Mammary epithelial cell (primary cell): ENCODE data around the gene WASF2.

Experiments
- EZH2 ChIP-seq: IDR thresholded peaks from 2 replicates; pipeline ENCODE4 v1.6.1; 2012; ENCODE audit warnings: low read length, inconsistent platforms, borderline replicate concordance
- TF ChIP-seq, protein P1 (sequence below), 2 donors: IDR thresholded peaks in 1 of 2; conservative IDR thresholded peaks in 1 of 2; 2 replicates each; pipeline ENCODE4 v1.5.1; 2011 to 2012; ENCODE audit warnings: inconsistent platforms in 2 of 2, low read length in 2 of 2, mild to moderate bottlenecking in 2 of 2, control low read depth in 1 of 2, low read depth in 1 of 2; ENCODE audit not compliant: insufficient read depth in 1 of 2; ENCODE audit errors: extremely low read depth in 1 of 2

DNA sequence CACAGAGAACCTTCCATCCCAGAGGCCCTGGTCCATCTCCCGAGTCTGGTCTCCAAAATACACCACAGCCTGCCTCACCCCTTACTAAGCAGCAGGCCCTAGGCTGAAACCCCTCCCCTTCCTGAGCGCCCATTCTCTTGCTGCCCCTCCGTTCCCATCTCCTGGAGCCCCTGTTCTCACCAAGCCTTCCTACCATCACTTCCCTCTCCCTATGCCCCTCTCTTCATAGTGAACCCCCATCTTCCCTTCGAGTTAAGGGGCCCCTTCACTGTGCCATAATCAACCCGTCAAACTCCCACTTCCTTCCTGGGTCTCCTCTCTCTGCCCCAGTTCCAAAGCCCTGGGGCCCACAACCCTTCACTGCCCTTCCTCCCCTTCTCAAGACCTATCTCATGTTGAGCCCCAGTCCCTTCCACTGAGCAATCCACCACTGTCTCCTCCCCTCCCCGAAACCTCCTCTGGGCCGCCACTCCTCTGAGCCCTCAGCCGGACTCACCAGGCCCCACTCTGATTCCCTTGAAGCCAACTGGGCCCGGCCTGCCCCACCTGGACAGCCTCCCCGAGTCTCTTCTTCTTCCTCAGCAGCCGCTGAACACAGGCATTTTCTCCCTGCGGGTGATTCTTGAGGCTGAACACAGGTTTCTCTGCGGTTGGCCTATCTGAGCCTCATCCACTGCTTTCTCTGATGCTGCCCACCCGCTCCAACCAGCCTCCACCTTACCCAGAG lies 42.2 kb upstream of the WASF2 start:
- no peak for TF ChIP-seq EZH2
- TF ChIP-seq, protein P1, sequence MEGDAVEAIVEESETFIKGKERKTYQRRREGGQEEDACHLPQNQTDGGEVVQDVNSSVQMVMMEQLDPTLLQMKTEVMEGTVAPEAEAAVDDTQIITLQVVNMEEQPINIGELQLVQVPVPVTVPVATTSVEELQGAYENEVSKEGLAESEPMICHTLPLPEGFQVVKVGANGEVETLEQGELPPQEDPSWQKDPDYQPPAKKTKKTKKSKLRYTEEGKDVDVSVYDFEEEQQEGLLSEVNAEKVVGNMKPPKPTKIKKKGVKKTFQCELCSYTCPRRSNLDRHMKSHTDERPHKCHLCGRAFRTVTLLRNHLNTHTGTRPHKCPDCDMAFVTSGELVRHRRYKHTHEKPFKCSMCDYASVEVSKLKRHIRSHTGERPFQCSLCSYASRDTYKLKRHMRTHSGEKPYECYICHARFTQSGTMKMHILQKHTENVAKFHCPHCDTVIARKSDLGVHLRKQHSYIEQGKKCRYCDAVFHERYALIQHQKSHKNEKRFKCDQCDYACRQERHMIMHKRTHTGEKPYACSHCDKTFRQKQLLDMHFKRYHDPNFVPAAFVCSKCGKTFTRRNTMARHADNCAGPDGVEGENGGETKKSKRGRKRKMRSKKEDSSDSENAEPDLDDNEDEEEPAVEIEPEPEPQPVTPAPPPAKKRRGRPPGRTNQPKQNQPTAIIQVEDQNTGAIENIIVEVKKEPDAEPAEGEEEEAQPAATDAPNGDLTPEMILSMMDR (conservative IDR thresholded peaks at IDR 0.05 in 1 of 2, IDR thresholded peaks at IDR 0.05 in 1 of 2; ENCODE audit: extremely low read depth in 1 of 2, insufficient read depth in 1 of 2, low read depth in 1 of 2, low read length in 2 of 2) = no peak
